Parathyroid adenoma (tissue), 2 donors: ENCODE results near the gene IGFN1.

Experiments used
- H2AFZ ChIP-seq: fragments of 300-600 bp; sonication (generic); one replicate; pipeline ENCODE4 v1.7.0; 2017; ENCODE audit warnings: antibody characterized with exemption, mild to moderate bottlenecking
- H3K27ac ChIP-seq: fragments of 300-600 bp; sonication (generic); one replicate; pipeline ENCODE4 v1.7.0; 2017
- H3K27me3 ChIP-seq: fragments of 300-600 bp; sonication (generic); one replicate; pipeline ENCODE4 v1.7.0; 2017; ENCODE audit warnings: low read length; ENCODE audit not compliant: control insufficient read depth, insufficient read depth
- H3K36me3 ChIP-seq: fragments of 300-600 bp; sonication (generic); one replicate; pipeline ENCODE4 v1.7.0; 2017; ENCODE audit warnings: low read length; ENCODE audit not compliant: control insufficient read depth, insufficient read depth
- H3K4me1 ChIP-seq: fragments of 300-600 bp; sonication (generic); one replicate; pipeline ENCODE4 v1.7.0; 2017; ENCODE audit warnings: control low read depth
- H3K4me2 ChIP-seq: fragments of 300-600 bp; sonication (generic); one replicate; pipeline ENCODE4 v1.7.0; 2017; ENCODE audit warnings: low read length
- H3K4me3 ChIP-seq: fragments of 300-600 bp; sonication (generic); one replicate; pipeline ENCODE4 v1.7.0; 2017; ENCODE audit warnings: low read depth, low read length
- H3K79me2 ChIP-seq: fragments of 300-600 bp; sonication (generic); one replicate; pipeline ENCODE4 v1.7.0; 2017; ENCODE audit warnings: control low read depth
- H3K9ac ChIP-seq: fragments of 300-600 bp; sonication (generic); one replicate; pipeline ENCODE4 v1.7.0; 2017; ENCODE audit warnings: mild to moderate bottlenecking
- H3K9me3 ChIP-seq: fragments of 300-600 bp; sonication (generic); one replicate; pipeline ENCODE4 v1.7.0; 2017; ENCODE audit warnings: low read length; ENCODE audit not compliant: control insufficient read depth
- CTCF ChIP-seq: fragments of 300-600 bp; sonication (generic); IDR thresholded peaks from one replicate; pipeline ENCODE4 v1.7.0; 2017; ENCODE audit warnings: antibody characterized with exemption, mild to moderate bottlenecking
- donor health status: primary hyperparathyroidism.

The IGFN1 gene

GRCh38 chr1:201251851-201252430, 61.3 kb downstream of the IGFN1 start:
- Histone ChIP-seq H3K4me1 (no peaks in the 10 kb centered on the region), H3K27ac (no peak overlapping the region), H3K9ac (no peak overlapping the region), H2AFZ (no peak overlapping the region), H3K4me3 (no peak overlapping the region), H3K9me3 (no peaks in the 10 kb centered on the region), H3K36me3 (no peaks in the 10 kb centered on the region), H3K4me2 (no peak overlapping the region), H3K27me3 (no peaks in the 10 kb centered on the region), H3K79me2 (no peaks in the 10 kb centered on the region)
- TF ChIP-seq CTCF = no peak

GRCh38 chr1:201252944-201253371, 62.3 kb downstream of the IGFN1 start:
- Histone ChIP-seq H3K79me2 (no peaks in the 10 kb centered on the region), H3K9me3 (no peaks in the 10 kb centered on the region), H3K36me3 (no peaks in the 10 kb centered on the region), H3K27me3 (no peaks in the 10 kb centered on the region), H3K4me2 (no peak overlapping the region), H3K27ac (no peak overlapping the region), H3K4me1 (no peaks in the 10 kb centered on the region), H3K9ac (no peak overlapping the region), H2AFZ (no peak overlapping the region), H3K4me3 (no peak overlapping the region)
- no peak for TF ChIP-seq CTCF

- no peak overlapping the region for H3K4me2 ChIP-seq
- H3K36me3 ChIP-seq = no peaks in the 10 kb centered on the region
- no peak for TF ChIP-seq CTCF
- no peaks in the 10 kb centered on the region for H3K9me3 ChIP-seq
- H3K27ac ChIP-seq = no peak overlapping the region
- H2AFZ ChIP-seq = no peak overlapping the region
- H3K27me3 ChIP-seq = no peaks in the 10 kb centered on the region
- no peak overlapping the region for H3K4me3 ChIP-seq
- H3K79me2 ChIP-seq = no peaks in the 10 kb centered on the region
- no peaks in the 10 kb centered on the region for H3K4me1 ChIP-seq
- no peak overlapping the region for H3K9ac ChIP-seq
Measured at GRCh38 chr1:201253411-201253810, 62.8 kb downstream of the IGFN1 start.

- no peak for TF ChIP-seq CTCF
- Histone ChIP-seq H3K79me2 (no peaks in the 10 kb centered on the region), H3K36me3 (no peaks in the 10 kb centered on the region), H3K4me2 (no peak overlapping the region), H3K9me3 (no peaks in the 10 kb centered on the region), H3K27me3 (no peaks in the 10 kb centered on the region), H3K4me1 (no peaks in the 10 kb centered on the region), H2AFZ (no peak overlapping the region), H3K9ac (no peak overlapping the region), H3K4me3 (no peak overlapping the region), H3K27ac (no peak overlapping the region)
Measured at GRCh38 chr1:201253906-201254624, 63.4 kb downstream of the IGFN1 start.
